22Rv1 (cell line): ENCODE results near the gene RUBCNL.

Source experiments
- ZFX ChIP-seq: fragments of 450-650 bp; IDR thresholded peaks from 2 replicates; pipeline ENCODE4 v1.6.1; 2017; ENCODE audit warnings: antibody characterized with exemption, borderline replicate concordance
- TF ChIP-seq, protein P1 (sequence below): fragments of 450-650 bp; IDR thresholded peaks from 2 replicates; pipeline ENCODE4 v1.5.1; 2017; ENCODE audit warnings: mild to moderate bottlenecking

DNA sequence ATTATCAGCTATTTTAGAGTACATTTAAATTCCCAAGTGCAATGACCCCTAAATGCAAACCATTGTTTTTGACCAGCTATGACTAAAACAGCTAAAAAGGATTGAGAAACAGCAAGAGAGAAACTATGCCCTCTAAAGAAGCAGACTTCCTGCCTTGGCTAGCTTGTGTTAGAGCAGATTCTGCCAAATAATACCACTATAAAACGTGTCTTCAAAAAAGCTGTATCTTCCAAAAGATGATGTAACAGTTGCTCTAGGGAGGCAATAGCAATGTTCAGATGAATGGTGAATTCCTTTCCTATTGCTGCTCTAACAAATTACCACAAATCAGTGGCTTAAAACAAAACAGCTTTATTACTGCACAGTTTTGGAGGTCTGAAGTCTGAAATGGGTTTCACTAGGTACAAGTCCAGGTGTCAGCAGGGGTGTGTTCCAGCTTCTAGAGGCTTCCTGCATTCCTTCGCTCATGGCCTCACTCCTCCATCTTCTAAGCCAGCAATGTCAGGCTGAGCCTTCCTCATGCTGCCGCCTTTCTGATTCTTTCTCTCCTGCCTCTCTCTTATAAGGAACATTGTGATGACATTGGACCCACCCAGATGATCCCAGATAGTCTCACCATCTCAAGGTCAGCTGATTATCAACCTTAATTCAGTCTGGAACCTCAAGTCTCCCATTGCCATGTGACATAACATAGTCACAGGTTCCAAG, 90.8 kb downstream of the RUBCNL start:
- TF ChIP-seq, protein P1, sequence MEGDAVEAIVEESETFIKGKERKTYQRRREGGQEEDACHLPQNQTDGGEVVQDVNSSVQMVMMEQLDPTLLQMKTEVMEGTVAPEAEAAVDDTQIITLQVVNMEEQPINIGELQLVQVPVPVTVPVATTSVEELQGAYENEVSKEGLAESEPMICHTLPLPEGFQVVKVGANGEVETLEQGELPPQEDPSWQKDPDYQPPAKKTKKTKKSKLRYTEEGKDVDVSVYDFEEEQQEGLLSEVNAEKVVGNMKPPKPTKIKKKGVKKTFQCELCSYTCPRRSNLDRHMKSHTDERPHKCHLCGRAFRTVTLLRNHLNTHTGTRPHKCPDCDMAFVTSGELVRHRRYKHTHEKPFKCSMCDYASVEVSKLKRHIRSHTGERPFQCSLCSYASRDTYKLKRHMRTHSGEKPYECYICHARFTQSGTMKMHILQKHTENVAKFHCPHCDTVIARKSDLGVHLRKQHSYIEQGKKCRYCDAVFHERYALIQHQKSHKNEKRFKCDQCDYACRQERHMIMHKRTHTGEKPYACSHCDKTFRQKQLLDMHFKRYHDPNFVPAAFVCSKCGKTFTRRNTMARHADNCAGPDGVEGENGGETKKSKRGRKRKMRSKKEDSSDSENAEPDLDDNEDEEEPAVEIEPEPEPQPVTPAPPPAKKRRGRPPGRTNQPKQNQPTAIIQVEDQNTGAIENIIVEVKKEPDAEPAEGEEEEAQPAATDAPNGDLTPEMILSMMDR, result no peak
- no peak for TF ChIP-seq ZFX
